ENCODE results near the gene SIGLEC7.

SIGLEC7 gene

GRCh38 chr19:51166846-51167490 is 24.9 kb downstream of the SIGLEC7 start:
- ATAC-seq = no peak
- TF ChIP-seq ZNF565 (CRISPR knock-in tag; conservative IDR thresholded peaks at IDR 0.05; ENCODE audit: low read depth) (no peak), ISL1 (CRISPR knock-in tag; IDR thresholded peaks at IDR 0.05) (no peak), POU6F1 (CRISPR knock-in tag; IDR thresholded peaks at IDR 0.05; ENCODE audit: borderline replicate concordance, low read depth) (no peak), BACH2 (CRISPR knock-in tag; IDR thresholded peaks at IDR 0.05; ENCODE audit: borderline replicate concordance) (no peak), ZNF70 (CRISPR knock-in tag; IDR thresholded peaks at IDR 0.05) (no peak), PPARA (CRISPR knock-in tag; IDR thresholded peaks at IDR 0.05; ENCODE audit: borderline replicate concordance) (no peak), ZFP30 (CRISPR knock-in tag; IDR thresholded peaks at IDR 0.05) (no peak), GLIS3 (CRISPR knock-in tag; IDR thresholded peaks at IDR 0.05) (no peak), ESRRG (CRISPR knock-in tag; IDR thresholded peaks at IDR 0.05) (no peak), ZC3H10 (CRISPR knock-in tag; IDR thresholded peaks at IDR 0.05) (no peak), CSDC2 (CRISPR knock-in tag; IDR thresholded peaks at IDR 0.05) (no peak), SNAI2 (CRISPR knock-in tag; IDR thresholded peaks at IDR 0.05) (no peak), ARNTL (CRISPR knock-in tag; IDR thresholded peaks at IDR 0.05; ENCODE audit: borderline replicate concordance, low read depth) (no peak), OSR1 (CRISPR knock-in tag; IDR thresholded peaks at IDR 0.05) (no peak), TCF4 (CRISPR knock-in tag; IDR thresholded peaks at IDR 0.05; ENCODE audit: borderline replicate concordance) (no peak)
- TF ChIP-seq, protein P1, sequence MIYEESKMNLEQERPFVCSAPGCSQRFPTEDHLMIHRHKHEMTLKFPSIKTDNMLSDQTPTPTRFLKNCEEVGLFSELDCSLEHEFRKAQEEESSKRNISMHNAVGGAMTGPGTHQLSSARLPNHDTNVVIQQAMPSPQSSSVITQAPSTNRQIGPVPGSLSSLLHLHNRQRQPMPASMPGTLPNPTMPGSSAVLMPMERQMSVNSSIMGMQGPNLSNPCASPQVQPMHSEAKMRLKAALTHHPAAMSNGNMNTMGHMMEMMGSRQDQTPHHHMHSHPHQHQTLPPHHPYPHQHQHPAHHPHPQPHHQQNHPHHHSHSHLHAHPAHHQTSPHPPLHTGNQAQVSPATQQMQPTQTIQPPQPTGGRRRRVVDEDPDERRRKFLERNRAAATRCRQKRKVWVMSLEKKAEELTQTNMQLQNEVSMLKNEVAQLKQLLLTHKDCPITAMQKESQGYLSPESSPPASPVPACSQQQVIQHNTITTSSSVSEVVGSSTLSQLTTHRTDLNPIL (CRISPR knock-in tag; IDR thresholded peaks at IDR 0.05; ENCODE audit: low read depth) = no peak
- TF ChIP-seq, protein P2, sequence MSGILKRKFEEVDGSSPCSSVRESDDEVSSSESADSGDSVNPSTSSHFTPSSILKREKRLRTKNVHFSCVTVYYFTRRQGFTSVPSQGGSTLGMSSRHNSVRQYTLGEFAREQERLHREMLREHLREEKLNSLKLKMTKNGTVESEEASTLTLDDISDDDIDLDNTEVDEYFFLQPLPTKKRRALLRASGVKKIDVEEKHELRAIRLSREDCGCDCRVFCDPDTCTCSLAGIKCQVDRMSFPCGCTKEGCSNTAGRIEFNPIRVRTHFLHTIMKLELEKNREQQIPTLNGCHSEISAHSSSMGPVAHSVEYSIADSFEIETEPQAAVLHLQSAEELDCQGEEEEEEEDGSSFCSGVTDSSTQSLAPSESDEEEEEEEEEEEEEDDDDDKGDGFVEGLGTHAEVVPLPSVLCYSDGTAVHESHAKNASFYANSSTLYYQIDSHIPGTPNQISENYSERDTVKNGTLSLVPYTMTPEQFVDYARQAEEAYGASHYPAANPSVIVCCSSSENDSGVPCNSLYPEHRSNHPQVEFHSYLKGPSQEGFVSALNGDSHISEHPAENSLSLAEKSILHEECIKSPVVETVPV (CRISPR knock-in tag; IDR thresholded peaks at IDR 0.05) = no peak
- TF ChIP-seq, protein P3, sequence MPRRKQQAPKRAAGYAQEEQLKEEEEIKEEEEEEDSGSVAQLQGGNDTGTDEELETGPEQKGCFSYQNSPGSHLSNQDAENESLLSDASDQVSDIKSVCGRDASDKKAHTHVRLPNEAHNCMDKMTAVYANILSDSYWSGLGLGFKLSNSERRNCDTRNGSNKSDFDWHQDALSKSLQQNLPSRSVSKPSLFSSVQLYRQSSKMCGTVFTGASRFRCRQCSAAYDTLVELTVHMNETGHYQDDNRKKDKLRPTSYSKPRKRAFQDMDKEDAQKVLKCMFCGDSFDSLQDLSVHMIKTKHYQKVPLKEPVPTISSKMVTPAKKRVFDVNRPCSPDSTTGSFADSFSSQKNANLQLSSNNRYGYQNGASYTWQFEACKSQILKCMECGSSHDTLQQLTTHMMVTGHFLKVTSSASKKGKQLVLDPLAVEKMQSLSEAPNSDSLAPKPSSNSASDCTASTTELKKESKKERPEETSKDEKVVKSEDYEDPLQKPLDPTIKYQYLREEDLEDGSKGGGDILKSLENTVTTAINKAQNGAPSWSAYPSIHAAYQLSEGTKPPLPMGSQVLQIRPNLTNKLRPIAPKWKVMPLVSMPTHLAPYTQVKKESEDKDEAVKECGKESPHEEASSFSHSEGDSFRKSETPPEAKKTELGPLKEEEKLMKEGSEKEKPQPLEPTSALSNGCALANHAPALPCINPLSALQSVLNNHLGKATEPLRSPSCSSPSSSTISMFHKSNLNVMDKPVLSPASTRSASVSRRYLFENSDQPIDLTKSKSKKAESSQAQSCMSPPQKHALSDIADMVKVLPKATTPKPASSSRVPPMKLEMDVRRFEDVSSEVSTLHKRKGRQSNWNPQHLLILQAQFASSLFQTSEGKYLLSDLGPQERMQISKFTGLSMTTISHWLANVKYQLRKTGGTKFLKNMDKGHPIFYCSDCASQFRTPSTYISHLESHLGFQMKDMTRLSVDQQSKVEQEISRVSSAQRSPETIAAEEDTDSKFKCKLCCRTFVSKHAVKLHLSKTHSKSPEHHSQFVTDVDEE (CRISPR knock-in tag; IDR thresholded peaks at IDR 0.05) = no peak
- TF ChIP-seq, protein P4, sequence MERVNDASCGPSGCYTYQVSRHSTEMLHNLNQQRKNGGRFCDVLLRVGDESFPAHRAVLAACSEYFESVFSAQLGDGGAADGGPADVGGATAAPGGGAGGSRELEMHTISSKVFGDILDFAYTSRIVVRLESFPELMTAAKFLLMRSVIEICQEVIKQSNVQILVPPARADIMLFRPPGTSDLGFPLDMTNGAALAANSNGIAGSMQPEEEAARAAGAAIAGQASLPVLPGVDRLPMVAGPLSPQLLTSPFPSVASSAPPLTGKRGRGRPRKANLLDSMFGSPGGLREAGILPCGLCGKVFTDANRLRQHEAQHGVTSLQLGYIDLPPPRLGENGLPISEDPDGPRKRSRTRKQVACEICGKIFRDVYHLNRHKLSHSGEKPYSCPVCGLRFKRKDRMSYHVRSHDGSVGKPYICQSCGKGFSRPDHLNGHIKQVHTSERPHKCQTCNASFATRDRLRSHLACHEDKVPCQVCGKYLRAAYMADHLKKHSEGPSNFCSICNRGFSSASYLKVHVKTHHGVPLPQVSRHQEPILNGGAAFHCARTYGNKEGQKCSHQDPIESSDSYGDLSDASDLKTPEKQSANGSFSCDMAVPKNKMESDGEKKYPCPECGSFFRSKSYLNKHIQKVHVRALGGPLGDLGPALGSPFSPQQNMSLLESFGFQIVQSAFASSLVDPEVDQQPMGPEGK (CRISPR knock-in tag; IDR thresholded peaks at IDR 0.05; ENCODE audit: borderline replicate concordance) = no peak

DNA sequence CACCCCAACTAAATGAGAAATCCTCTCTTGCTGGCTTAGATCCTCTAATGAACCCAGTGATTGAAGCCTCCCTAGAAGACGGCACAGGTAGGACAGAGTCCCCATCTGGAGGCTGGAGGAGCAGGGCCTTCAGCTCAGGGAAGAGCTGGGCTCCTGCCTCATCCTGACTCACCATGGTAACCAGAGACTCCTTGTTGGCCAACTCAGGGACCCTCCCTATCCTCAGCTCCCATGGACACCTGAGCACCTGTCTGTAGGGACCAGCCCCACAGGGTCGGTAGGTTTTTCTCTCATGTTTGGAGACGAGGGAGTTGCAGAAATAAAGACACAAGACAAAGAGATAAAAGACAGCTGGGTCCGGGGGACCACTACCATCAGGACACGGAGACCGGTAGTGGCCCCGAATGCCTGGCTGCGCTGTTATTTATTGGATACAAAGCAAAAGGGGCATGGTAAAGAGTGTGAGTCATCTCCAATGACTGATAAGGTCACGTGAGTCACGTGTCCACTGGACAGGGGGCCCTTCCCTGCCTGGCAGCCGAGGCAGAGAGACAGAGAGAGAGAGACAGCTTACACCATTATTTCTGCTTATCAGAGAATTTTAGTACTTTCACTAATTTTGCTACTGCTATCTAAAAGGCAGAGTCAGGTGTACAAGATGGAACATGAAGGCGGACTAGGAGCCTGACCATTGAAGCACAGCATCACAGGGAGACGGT is 26.6 kb downstream of the SIGLEC7 start:
- ATAC-seq = no peak
- no peak for TF ChIP-seq BACH2 (CRISPR knock-in tag; IDR thresholded peaks at IDR 0.05; ENCODE audit: borderline replicate concordance)
- no peak for TF ChIP-seq ESRRG (CRISPR knock-in tag; IDR thresholded peaks at IDR 0.05)
- TF ChIP-seq, protein P3 (CRISPR knock-in tag; IDR thresholded peaks at IDR 0.05) = no peak
- TF ChIP-seq ZFP3 (CRISPR knock-in tag; IDR thresholded peaks at IDR 0.05) = no peak
- TF ChIP-seq CSDC2 (CRISPR knock-in tag; IDR thresholded peaks at IDR 0.05) = no peak
- TF ChIP-seq ZC3H10 (CRISPR knock-in tag; IDR thresholded peaks at IDR 0.05) = no peak
- TF ChIP-seq TCF4 (CRISPR knock-in tag; IDR thresholded peaks at IDR 0.05; ENCODE audit: borderline replicate concordance) = no peak
- no peak for TF ChIP-seq ZNF70 (CRISPR knock-in tag; IDR thresholded peaks at IDR 0.05)
- TF ChIP-seq ZNF565 (CRISPR knock-in tag; conservative IDR thresholded peaks at IDR 0.05; ENCODE audit: low read depth) = no peak
- TF ChIP-seq TOX (CRISPR knock-in tag; IDR thresholded peaks at IDR 0.05; ENCODE audit: borderline replicate concordance) = no peak

- ATAC-seq = peak; percentile 53
These were observed 27.3 kb downstream of the SIGLEC7 start for GRCh38 chr19:51169283-51169918.

Measured in SK-N-SH treated with all-trans-retinoic acid at 6 μM for 48 hours (cell line).